ENCODE measurements around the gene VEZT. TPM values are rescaled to one million over a fixed set of nuclear protein-coding genes. Genes with fewer than 3 reads are reported as not detected.
A peak's percentile ranks its signal among the peaks of the same experiment; 100 is the strongest.

The VEZT gene
- total and polyA plus RNA-seq, 9 of the 15 experiments (the other 6 are each of a cell fraction or from before 2014, with no cell fraction given) = 16.1 to 61.5 (median 32.6) TPM

- no TSS peak for BruUV-seq (replicated peaks)
- no peak for TF ChIP-seq TSC22D4 (tag; IDR thresholded peaks at IDR 0.05)
- H3K9me1 ChIP-seq (ENCODE audit: control insufficient read depth, insufficient read depth, low read length) = no peaks in the 10 kb centered on the region
- 40% methylated on average over 1 of the region's 1 CpG for WGBS (ENCODE audit: insufficient coverage, low coverage, missing lambda C conversion rate)
- no peaks in the 10 kb centered on the region for H3K9me3 ChIP-seq (replicated peaks; ENCODE audit: control insufficient read depth, insufficient read depth, low read depth, low read length)
- H3K9ac ChIP-seq (ENCODE audit: insufficient read depth in 1 of 2, low read depth in 2 of 2, low read length in 2 of 2) = no peak overlapping the region
- no peak overlapping the region for H3K27ac ChIP-seq (ENCODE audit: extremely low read depth, low read depth, low read length)
- H4K20me1 ChIP-seq (replicated peaks; ENCODE audit: control insufficient read depth, insufficient read depth, low read length) = no peaks in the 10 kb centered on the region
- FAIRE-seq (no peak), DNase-seq (ENCODE audit: extremely low read depth in 1 of 4, low spot score in 3 of 4) (no peak), ATAC-seq (no peak)
- ChIA-PET POLR2A (interaction anchor here (0.5 to 2.1 kb wide), 4 partner anchors 10 to 243 kb away, joined by 3 to 8 read pairs (median 3); no protein-coding TSS in a partner anchor), CTCF (ENCODE audit: low intra/inter-chr PET ratio) (no interaction called here)
- no peak overlapping the region for H3K4me2 ChIP-seq (ENCODE audit: insufficient read depth, low read length)
- intact Hi-C loops (cut with micrococcal nuclease) (loop anchor here (10.0 kb wide), 2 partner anchors 49 to 261 kb away; partner anchors contain the start of gene METAP2), in situ Hi-C loops (cut with MboI) (no loop called here)
- H3K36me3 ChIP-seq (ENCODE audit: control insufficient read depth, insufficient read depth, low read length) = no peaks in the 10 kb centered on the region
- H3K4me1 ChIP-seq (replicated peaks in 1 of 2; ENCODE audit: control insufficient read depth in 2 of 2, insufficient read depth in 2 of 2, low read length in 2 of 2) = peaks cover 5 to 9% of the 10 kb centered on the region in 2 experiments; a peak in 3 of 5 replicates
- H3K4me3 ChIP-seq = no peak overlapping the region
- peak overlapping the region; percentile 17; the same call in 1 of the 2 replicates for H2AFZ ChIP-seq (ENCODE audit: low read depth, low read length)
- H3K27me3 ChIP-seq (ENCODE audit: control insufficient read depth in 2 of 2, insufficient read depth in 2 of 2, low read length in 2 of 2) = no peaks in the 10 kb centered on the region
- H3K79me2 ChIP-seq (ENCODE audit: control insufficient read depth, insufficient read depth, low read length) = peaks cover 59% of the 10 kb centered on the region
Observed at GRCh38 chr12:95213928-95214327, 3.7 kb upstream of the VEZT start.

GRCh38 chr12:95214466-95214865 is 3.1 kb upstream of the VEZT start:
- FAIRE-seq (no peak), DNase-seq (ENCODE audit: extremely low read depth in 1 of 4, low spot score in 3 of 4) (no peak), ATAC-seq (no peak)
- in situ Hi-C loops (cut with MboI) (no loop called here), intact Hi-C loops (cut with micrococcal nuclease) (loop anchor here (10.0 kb wide), 2 partner anchors 50 to 260 kb away; partner anchors contain the start of gene METAP2)
- Histone ChIP-seq H3K27ac (ENCODE audit: extremely low read depth, low read depth, low read length) (no peak overlapping the region), H3K4me3 (no peak overlapping the region), H3K4me1 (replicated peaks in 1 of 2; ENCODE audit: control insufficient read depth in 2 of 2, insufficient read depth in 2 of 2, low read length in 2 of 2) (peaks cover 6 to 9% of the 10 kb centered on the region in 2 experiments; a peak in 4 of 5 replicates), H4K20me1 (replicated peaks; ENCODE audit: control insufficient read depth, insufficient read depth, low read length) (no peaks in the 10 kb centered on the region), H3K4me2 (ENCODE audit: insufficient read depth, low read length) (no peak overlapping the region), H3K27me3 (ENCODE audit: control insufficient read depth in 2 of 2, insufficient read depth in 2 of 2, low read length in 2 of 2) (no peaks in the 10 kb centered on the region), H3K36me3 (ENCODE audit: control insufficient read depth, insufficient read depth, low read length) (no peaks in the 10 kb centered on the region), H3K79me2 (ENCODE audit: control insufficient read depth, insufficient read depth, low read length) (peaks cover 65% of the 10 kb centered on the region), H3K9me3 (replicated peaks; ENCODE audit: control insufficient read depth, insufficient read depth, low read depth, low read length) (no peaks in the 10 kb centered on the region), H3K9ac (ENCODE audit: insufficient read depth in 1 of 2, low read depth in 2 of 2, low read length in 2 of 2) (no peak overlapping the region), H2AFZ (ENCODE audit: low read depth, low read length) (no peak overlapping the region), H3K9me1 (ENCODE audit: control insufficient read depth, insufficient read depth, low read length) (no peaks in the 10 kb centered on the region)
- CTCF ChIA-PET (ENCODE audit: low intra/inter-chr PET ratio) = no interaction called here
- BruUV-seq (replicated peaks) = no TSS peak
- WGBS (ENCODE audit: insufficient coverage, low coverage, missing lambda C conversion rate) = 56% methylated on average over 3 of the region's 3 CpGs
- POLR2A ChIA-PET = interaction anchor here (0.6 to 1.0 kb wide), 2 partner anchors 10 to 143 kb away, joined by 3 read pairs; no protein-coding TSS in a partner anchor
- TF ChIP-seq ZNF197 (CRISPR knock-in tag; IDR thresholded peaks at IDR 0.05; ENCODE audit: low read depth) (no peak), ARID4B (CRISPR knock-in tag; IDR thresholded peaks at IDR 0.05) (no peak), E2F6 (IDR thresholded peaks at IDR 0.05; ENCODE audit: borderline replicate concordance in 1 of 2, extremely low read depth in 1 of 2, insufficient read depth in 1 of 2, insufficient read length in 1 of 2, low read depth in 1 of 2, low read length in 1 of 2, poor library complexity in 1 of 2, severe bottlenecking in 1 of 2) (no peak), FOXA3 (CRISPR knock-in tag; conservative IDR thresholded peaks at IDR 0.05 in 1 of 2, IDR thresholded peaks at IDR 0.05 in 1 of 2) (0 out of 4 replicates have a peak, but pooled peaks of 1 of the 2 experiments have one; percentile 24), TCF3 (CRISPR knock-in tag; IDR thresholded peaks at IDR 0.05) (0 out of 2 replicates have a peak, but pooled peaks have one; percentile 9)

All from K562 (cell line).